Measurements from ENCODE around the gene KIAA0825. TPM values are rescaled to one million over a fixed set of nuclear protein-coding genes. Genes with fewer than 3 reads are reported as not detected.
"Not testable (repeated sequence)": the region's sequence is repeated elsewhere in the genome, so short reads cannot be mapped to it uniquely, and the experiment has no call there.

KIAA0825 gene
- total RNA-seq, 4 donors from 2014 or later: 4.8 to 11.8 (median 7.2) TPM

DNA sequence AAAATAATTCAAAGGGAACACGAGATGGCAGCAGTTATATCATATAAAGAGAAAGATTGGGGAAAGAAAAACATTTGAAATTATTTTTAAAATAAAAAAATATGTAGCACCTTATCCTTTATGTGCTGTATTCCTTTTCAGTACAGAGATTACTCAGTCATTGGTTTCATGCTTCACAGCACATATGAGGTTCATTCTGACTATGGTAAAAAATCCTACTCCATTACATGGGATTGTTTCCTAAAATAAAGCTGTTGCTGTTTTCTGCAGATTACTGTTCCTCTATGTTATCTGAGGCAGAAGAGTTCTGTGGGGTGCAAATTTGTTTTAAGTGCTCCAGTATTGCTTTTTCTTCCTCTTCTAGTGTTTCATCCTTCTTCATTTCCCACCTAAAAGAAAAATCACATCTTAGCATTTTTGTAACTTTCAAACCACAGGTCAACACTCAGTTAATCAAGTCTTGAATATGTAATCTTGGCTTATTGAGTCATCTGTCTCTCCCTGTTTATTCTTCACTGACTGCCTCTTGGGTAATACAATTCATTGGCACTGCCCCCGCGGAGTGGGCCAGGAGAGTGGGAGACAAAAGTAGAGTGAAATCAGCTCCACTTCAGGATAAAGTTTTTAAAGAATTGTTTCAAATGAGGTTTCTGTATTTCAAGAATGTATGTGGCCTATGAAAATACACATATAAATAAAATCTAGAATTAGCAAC is 464.5 kb downstream of the KIAA0825 start:
- no peak for DNase-seq (ENCODE audit: low spot score in 2 of 2)
- Histone ChIP-seq H3K4me1 (no peaks in the 10 kb centered on the region), H3K27me3 (no peaks in the 10 kb centered on the region), H3K4me3 (no peak overlapping the region), H3K9me3 (peaks cover 0 to 6% (median 0%) of the 10 kb centered on the region in 4 donors), H3K27ac (no peak overlapping the region), H3K36me3 (no peaks in the 10 kb centered on the region)
- WGBS, 2 donors: 83 to 87% methylated on average over 3 of the region's 3 CpGs
- TF ChIP-seq, protein P1, sequence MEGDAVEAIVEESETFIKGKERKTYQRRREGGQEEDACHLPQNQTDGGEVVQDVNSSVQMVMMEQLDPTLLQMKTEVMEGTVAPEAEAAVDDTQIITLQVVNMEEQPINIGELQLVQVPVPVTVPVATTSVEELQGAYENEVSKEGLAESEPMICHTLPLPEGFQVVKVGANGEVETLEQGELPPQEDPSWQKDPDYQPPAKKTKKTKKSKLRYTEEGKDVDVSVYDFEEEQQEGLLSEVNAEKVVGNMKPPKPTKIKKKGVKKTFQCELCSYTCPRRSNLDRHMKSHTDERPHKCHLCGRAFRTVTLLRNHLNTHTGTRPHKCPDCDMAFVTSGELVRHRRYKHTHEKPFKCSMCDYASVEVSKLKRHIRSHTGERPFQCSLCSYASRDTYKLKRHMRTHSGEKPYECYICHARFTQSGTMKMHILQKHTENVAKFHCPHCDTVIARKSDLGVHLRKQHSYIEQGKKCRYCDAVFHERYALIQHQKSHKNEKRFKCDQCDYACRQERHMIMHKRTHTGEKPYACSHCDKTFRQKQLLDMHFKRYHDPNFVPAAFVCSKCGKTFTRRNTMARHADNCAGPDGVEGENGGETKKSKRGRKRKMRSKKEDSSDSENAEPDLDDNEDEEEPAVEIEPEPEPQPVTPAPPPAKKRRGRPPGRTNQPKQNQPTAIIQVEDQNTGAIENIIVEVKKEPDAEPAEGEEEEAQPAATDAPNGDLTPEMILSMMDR (IDR thresholded peaks at IDR 0.05): no peak
- TF ChIP-seq POLR2A (IDR thresholded peaks at IDR 0.05): no peak
- TF ChIP-seq EP300 (IDR thresholded peaks at IDR 0.05): no peak

DNA sequence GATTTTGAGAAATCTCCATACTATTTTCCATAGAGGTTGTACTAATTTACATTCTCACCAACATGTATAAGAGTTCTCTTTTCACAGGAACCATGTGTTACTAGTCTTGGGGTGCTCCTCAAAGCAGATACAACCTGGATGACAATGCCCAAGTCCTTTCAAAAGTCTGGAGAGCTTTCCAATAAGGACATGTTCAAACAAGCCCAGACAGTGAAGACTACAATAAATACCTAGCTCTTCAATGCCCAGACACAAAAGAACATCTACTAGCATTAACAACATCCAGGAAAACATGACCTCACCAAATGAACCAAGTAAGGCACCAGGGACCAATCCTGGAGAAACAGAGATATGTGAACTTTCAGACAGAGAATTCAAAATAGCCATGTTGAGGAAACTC is 474.8 kb downstream of the KIAA0825 start:
- DNase-seq (ENCODE audit: low spot score in 2 of 2); H3K4me1 ChIP-seq; H3K4me3 ChIP-seq; H3K36me3 ChIP-seq; H3K27ac ChIP-seq; H3K27me3 ChIP-seq: not testable (repeated sequence)
- peaks cover 0 to 56% (median 2%) of the 10 kb centered on the region in 4 donors for H3K9me3 ChIP-seq

DNA sequence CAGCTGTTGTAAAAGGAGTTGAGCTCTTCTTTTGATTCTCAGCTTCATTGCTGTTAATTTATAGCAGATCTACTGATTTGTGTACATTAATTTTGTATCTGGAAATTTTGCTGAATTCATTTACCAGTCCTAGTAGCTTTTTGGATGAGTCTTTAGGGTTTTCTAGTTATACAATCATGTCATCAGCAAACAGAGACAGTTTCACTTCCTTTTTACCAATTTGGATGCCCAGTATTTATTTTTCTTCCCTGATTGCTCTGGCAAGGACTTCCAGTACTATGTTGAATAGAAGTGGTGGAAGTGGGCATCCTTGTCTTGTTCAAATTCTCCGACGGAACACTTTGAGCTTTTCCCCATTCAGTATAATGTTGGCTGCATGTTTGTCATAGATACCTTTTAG is 478.1 kb downstream of the KIAA0825 start:
- DNase-seq (ENCODE audit: low spot score in 2 of 2): no peak
- H3K27me3 ChIP-seq: no peaks in the 10 kb centered on the region
- H3K27ac ChIP-seq: no peak overlapping the region
- peaks cover 0 to 49% (median 1%) of the 10 kb centered on the region in 4 donors for H3K9me3 ChIP-seq
- TF ChIP-seq, protein P1 (IDR thresholded peaks at IDR 0.05): no peak
- no peak for TF ChIP-seq POLR2A (IDR thresholded peaks at IDR 0.05)
- no peak for TF ChIP-seq EP300 (IDR thresholded peaks at IDR 0.05)
- H3K4me3 ChIP-seq: no peak overlapping the region
- no peaks in the 10 kb centered on the region for H3K4me1 ChIP-seq
- no peaks in the 10 kb centered on the region for H3K36me3 ChIP-seq
- WGBS, 2 donors: 97 to 98% methylated on average over 2 of the region's 2 CpGs

DNA sequence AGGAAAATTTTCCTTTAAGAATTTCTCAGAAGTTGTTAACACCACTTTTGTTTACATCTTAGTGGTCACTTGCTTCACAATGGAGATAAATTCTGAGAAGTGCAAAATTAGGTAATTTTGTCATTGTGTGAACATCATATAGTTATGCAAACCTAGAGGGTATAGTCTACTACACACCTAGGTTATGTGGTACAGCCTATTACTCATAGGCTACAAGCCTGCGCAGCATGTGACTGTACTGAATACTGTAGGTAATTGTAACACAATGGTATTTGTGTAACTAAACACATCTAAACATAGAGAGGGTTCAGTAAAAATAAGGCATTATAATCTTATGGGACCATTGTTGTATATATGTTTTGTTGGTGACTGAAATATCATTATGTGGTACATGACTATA is 488.3 kb downstream of the KIAA0825 start:
- no peaks in the 10 kb centered on the region for H3K36me3 ChIP-seq
- peaks cover 0 to 20% (median 0%) of the 10 kb centered on the region in 4 donors for H3K9me3 ChIP-seq
- TF ChIP-seq EP300 (IDR thresholded peaks at IDR 0.05) (no peak), POLR2A (IDR thresholded peaks at IDR 0.05) (no peak)
- TF ChIP-seq, protein P1 (IDR thresholded peaks at IDR 0.05): no peak
- no peak overlapping the region for H3K4me3 ChIP-seq
- 96 to 100% methylated on average over 1 of the region's 1 CpG for WGBS, 2 donors
- H3K27me3 ChIP-seq: no peaks in the 10 kb centered on the region
- DNase-seq (ENCODE audit: low spot score in 2 of 2): no peak
- H3K4me1 ChIP-seq: no peaks in the 10 kb centered on the region
- no peak overlapping the region for H3K27ac ChIP-seq

- H3K4me1 ChIP-seq: no peaks in the 10 kb centered on the region
- WGBS, 2 donors: 88 to 92% methylated on average over 2 of the region's 2 CpGs
- H3K9me3 ChIP-seq: no peaks in the 10 kb centered on the region
- no peak overlapping the region for H3K4me3 ChIP-seq
- no peaks in the 10 kb centered on the region for H3K36me3 ChIP-seq
- no peak overlapping the region for H3K27ac ChIP-seq
- H3K27me3 ChIP-seq: no peaks in the 10 kb centered on the region
- no peak for DNase-seq (ENCODE audit: low spot score in 2 of 2)
- TF ChIP-seq, protein P1 (IDR thresholded peaks at IDR 0.05): no peak
- TF ChIP-seq EP300 (IDR thresholded peaks at IDR 0.05) (no peak), POLR2A (IDR thresholded peaks at IDR 0.05) (no peak)
Measured at GRCh38 chr5:94125107-94125506, 493.3 kb downstream of the KIAA0825 start.

GRCh38 chr5:94116317-94116716 is 502.1 kb downstream of the KIAA0825 start:
- not testable (repeated sequence) for H3K27me3 ChIP-seq; H3K36me3 ChIP-seq; H3K27ac ChIP-seq; H3K4me1 ChIP-seq; DNase-seq (ENCODE audit: low spot score in 2 of 2); H3K4me3 ChIP-seq
- WGBS, 2 donors: 86 to 92% methylated on average over 2 of the region's 2 CpGs
- H3K9me3 ChIP-seq: peaks cover 0 to 11% (median 0%) of the 10 kb centered on the region in 4 donors

Measured in tibial nerve (tissue), 4 donors.